A549 (cell line): ENCODE results near the gene SLC6A4. TPM values are rescaled to one million over a fixed set of nuclear protein-coding genes. Genes with fewer than 3 reads are reported as not detected.
"Not testable (repeated sequence)": the region's sequence is repeated elsewhere in the genome, so short reads cannot be mapped to it uniquely, and the experiment has no call there.

ENCODE experiments used
- ATAC-seq, 2 experiments: fragments of 200-7000 bp in 1 of 2; fragments of >200 bp in 1 of 2; cut with Nextera tagmentation in 1 of 2; cut with Tn5 transposase in 1 of 2; 3 replicates each; pipeline versions ENCODE4 v1.8.0 to v1.9.1; 2018 to 2020; ENCODE audit warnings: mild to moderate bottlenecking in 1 of 2, moderate library complexity in 1 of 2
- CTCF ChIA-PET: fragments of 300-600 bp; sonication (Branson Sonifier 250); formaldehyde crosslinking; extraction: SDS; loops from one replicate; lab custom pipeline; 2021; ENCODE audit warnings: antibody characterized with exemption, inconsistent platforms; lab: Yijun Ruan, JAX
- POLR2A ChIA-PET: fragments of 350-600 bp; formaldehyde crosslinking; extraction: SDS; loops from one replicate; lab custom pipeline; 2021; ENCODE audit warnings: antibody characterized with exemption, inconsistent platforms; lab: Yijun Ruan, JAX
- DNase-seq, 2 experiments: peaks; one replicate each; pipeline versions ENCODE4 v3.0.0 to v3.0.0-alpha.2; 2011 to 2016; ENCODE audit warnings: low read depth in 1 of 2, low spot score in 1 of 2
- FAIRE-seq: peaks from 2 replicates; lab custom pipeline; 2011; peaks lifted over from hg19 to GRCh38; lab: Jason Lieb, UNC
- H3K27ac ChIP-seq, 2 experiments: fragments of >200 bp; sonication (Bioruptor Twin); formaldehyde crosslinking; 3 replicates each; pipeline ENCODE4 v1.5.1; 2016 to 2017
- H3K4me1 ChIP-seq: fragments of >200 bp; sonication (Bioruptor Twin); formaldehyde crosslinking; 3 replicates; pipeline ENCODE4 v1.6.1; 2016
- H3K4me2 ChIP-seq: fragments of >200 bp; sonication (Bioruptor Twin); formaldehyde crosslinking; 3 replicates; pipeline ENCODE4 v1.6.1; 2016
- H3K4me3 ChIP-seq: fragments of >200 bp; sonication (Bioruptor Twin); formaldehyde crosslinking; 3 replicates; pipeline ENCODE4 v1.5.1; 2016
- H3K9me3 ChIP-seq: fragments of >200 bp; sonication (Bioruptor Twin); formaldehyde crosslinking; 3 replicates; pipeline ENCODE4 v1.6.1; 2016
- CEBPB ChIP-seq, 2 experiments: fragments of >200 bp in 1 of 2; sonication (Bioruptor Twin) in 1 of 2; formaldehyde crosslinking in 1 of 2; IDR thresholded peaks; 2 replicates each; pipeline ENCODE4 v1.6.1; 2012 to 2016
- CHD2 ChIP-seq: fragments of 150-350 bp; IDR thresholded peaks from 2 replicates; pipeline ENCODE4 v1.6.1; 2014; ENCODE audit warnings: low read length; ENCODE audit not compliant: partially characterized antibody
- EHF ChIP-seq: fragments of 250-450 bp; sonication (Bioruptor Pico); IDR thresholded peaks from 2 replicates; pipeline ENCODE4 v1.5.0; 2020; ENCODE audit warnings: mild to moderate bottlenecking
- FOXS1 ChIP-seq: fragments of 250-450 bp; sonication (Bioruptor Pico); IDR thresholded peaks from 2 replicates; pipeline ENCODE4 v1.5.0; 2020; ENCODE audit warnings: mild to moderate bottlenecking, moderate library complexity
- HDAC2 ChIP-seq: fragments of 200-600 bp; sonication (generic); IDR thresholded peaks from 2 replicates; pipeline ENCODE4 v1.6.1; 2016
- HOXA7 ChIP-seq: fragments of 250-450 bp; sonication (Bioruptor Pico); IDR thresholded peaks from 2 replicates; pipeline ENCODE4 v1.5.0; 2020; ENCODE audit warnings: mild to moderate bottlenecking, moderate library complexity
- JUN ChIP-seq, 2 experiments: fragments of >200 bp; sonication (Bioruptor Twin); formaldehyde crosslinking; IDR thresholded peaks; 2 replicates in 1 of 2; 3 replicates in 1 of 2; pipeline ENCODE4 v1.6.1; 2016 to 2017
- JUNB ChIP-seq: fragments of >200 bp; sonication (Bioruptor Twin); formaldehyde crosslinking; IDR thresholded peaks from 2 replicates; pipeline ENCODE4 v1.6.1; 2016
- KDM5A ChIP-seq: fragments of 200-600 bp; sonication (generic); IDR thresholded peaks from 2 replicates; pipeline ENCODE4 v1.6.1; 2016; ENCODE audit warnings: antibody characterized with exemption, mild to moderate bottlenecking
- POLR2A ChIP-seq: IDR thresholded peaks from 2 replicates; pipeline ENCODE4 v1.6.1; 2012; ENCODE audit warnings: mild to moderate bottlenecking, low read length
- RFX5 ChIP-seq: fragments of 450-650 bp; IDR thresholded peaks from 2 replicates; pipeline ENCODE4 v1.7.1; 2014; ENCODE audit warnings: antibody characterized with exemption, mild to moderate bottlenecking, moderate library complexity
- RNF2 ChIP-seq: fragments of 200-600 bp; sonication (generic); IDR thresholded peaks from 2 replicates; pipeline ENCODE4 v1.6.1; 2016; ENCODE audit warnings: low read depth, mild to moderate bottlenecking, antibody characterized with exemption, moderate library complexity, borderline replicate concordance
- TP53 ChIP-seq: fragments of 250-450 bp; sonication (Bioruptor Pico); IDR thresholded peaks from 2 replicates; pipeline ENCODE4 v1.5.0; 2021; ENCODE audit warnings: mild to moderate bottlenecking, moderate library complexity
- WGBS: methylation state at CpG from one replicate; pipeline ENCODE4 v1.1.6; 2017; ENCODE audit errors: missing lambda C conversion rate; 5-methylcytosine and 5-hydroxymethylcytosine counted together
- polyA plus RNA-seq, 4 experiments: library from polyadenylated mRNA; depleted of rRNA in 3 of 4; stranded (reverse); fragments of >200 nt; fragmentation: RNase III in 1 of 4; extraction: RNeasy Plus Mini Kit Qiagen cat#74134 plus additional on column Dnase treatment in 1 of 4; gene quantifications; 2 replicates in 3 of 4; 3 replicates in 1 of 4; pipeline ENCODE4 v1.2.3, GENCODE V29; 2011 to 2017
- small RNA-seq, 6 experiments: library from RNA; depleted of rRNA; stranded (forward); fragments of <200 nt; gene quantifications; one replicate each; pipeline ENCODE3, GENCODE V24; 2012
- TF ChIP-seq, protein P1 (sequence below): fragments of 150-350 bp; IDR thresholded peaks from 2 replicates; pipeline ENCODE4 v1.6.1; 2014; ENCODE audit warnings: low read depth, mild to moderate bottlenecking, low read length
- TF ChIP-seq, protein P2 (sequence below): IDR thresholded peaks from 2 replicates; pipeline ENCODE4 v1.6.1; 2012
- TF ChIP-seq, protein P3 (sequence below): fragments of >200 bp; sonication (Bioruptor Twin); formaldehyde crosslinking; IDR thresholded peaks from 2 replicates; pipeline ENCODE4 v1.6.1; 2016
- TF ChIP-seq, protein P4 (sequence below): fragments of >200 bp; sonication (Bioruptor Twin); formaldehyde crosslinking; IDR thresholded peaks from 3 replicates; pipeline ENCODE4 v1.5.1; 2016
- TF ChIP-seq, protein P5 (sequence below): IDR thresholded peaks from 2 replicates; pipeline ENCODE4 v1.6.1; 2012; ENCODE audit warnings: low read depth, borderline replicate concordance
- TF ChIP-seq, protein P6 (sequence below): fragments of 450-650 bp; IDR thresholded peaks from 2 replicates; pipeline ENCODE4 v1.6.1; 2014; ENCODE audit warnings: antibody characterized with exemption

SLC6A4 gene
- polyA plus RNA-seq, 2 of the 4 experiments (the other 2 are of a cell fraction) = 0.12 TPM; not detected in 1

DNA sequence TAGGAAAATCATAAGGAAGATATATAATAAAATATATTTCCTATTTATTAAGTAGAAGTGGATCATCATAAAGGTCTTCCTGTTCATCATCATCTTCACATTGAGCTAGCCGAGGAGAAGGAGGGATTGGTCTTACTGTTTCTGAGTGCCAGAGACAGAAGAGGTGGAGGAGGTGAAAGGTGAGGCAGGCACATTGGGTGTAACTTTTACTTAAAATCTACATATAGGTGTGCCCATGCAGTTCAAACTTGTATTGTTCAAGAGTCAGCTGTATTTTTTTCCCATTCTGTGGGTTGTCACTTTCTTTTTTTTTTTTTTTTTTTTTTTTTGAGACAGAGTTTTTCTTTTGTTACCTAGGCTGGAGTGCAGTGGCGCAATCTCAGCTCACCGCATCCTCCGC is 84.0 kb downstream of the SLC6A4 start:
- 99% methylated on average over 4 of the region's 4 CpGs for WGBS
- Histone ChIP-seq H3K4me3 (no peak overlapping the region), H3K9me3 (no peaks in the 10 kb centered on the region), H3K27ac (no peak overlapping the region), H3K4me1 (peaks cover 7% of the 10 kb centered on the region), H3K4me2 (no peak overlapping the region)
- no peak for ATAC-seq
- TF ChIP-seq, protein P1, sequence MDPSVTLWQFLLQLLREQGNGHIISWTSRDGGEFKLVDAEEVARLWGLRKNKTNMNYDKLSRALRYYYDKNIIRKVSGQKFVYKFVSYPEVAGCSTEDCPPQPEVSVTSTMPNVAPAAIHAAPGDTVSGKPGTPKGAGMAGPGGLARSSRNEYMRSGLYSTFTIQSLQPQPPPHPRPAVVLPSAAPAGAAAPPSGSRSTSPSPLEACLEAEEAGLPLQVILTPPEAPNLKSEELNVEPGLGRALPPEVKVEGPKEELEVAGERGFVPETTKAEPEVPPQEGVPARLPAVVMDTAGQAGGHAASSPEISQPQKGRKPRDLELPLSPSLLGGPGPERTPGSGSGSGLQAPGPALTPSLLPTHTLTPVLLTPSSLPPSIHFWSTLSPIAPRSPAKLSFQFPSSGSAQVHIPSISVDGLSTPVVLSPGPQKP = no peak
- TF ChIP-seq, protein P2, sequence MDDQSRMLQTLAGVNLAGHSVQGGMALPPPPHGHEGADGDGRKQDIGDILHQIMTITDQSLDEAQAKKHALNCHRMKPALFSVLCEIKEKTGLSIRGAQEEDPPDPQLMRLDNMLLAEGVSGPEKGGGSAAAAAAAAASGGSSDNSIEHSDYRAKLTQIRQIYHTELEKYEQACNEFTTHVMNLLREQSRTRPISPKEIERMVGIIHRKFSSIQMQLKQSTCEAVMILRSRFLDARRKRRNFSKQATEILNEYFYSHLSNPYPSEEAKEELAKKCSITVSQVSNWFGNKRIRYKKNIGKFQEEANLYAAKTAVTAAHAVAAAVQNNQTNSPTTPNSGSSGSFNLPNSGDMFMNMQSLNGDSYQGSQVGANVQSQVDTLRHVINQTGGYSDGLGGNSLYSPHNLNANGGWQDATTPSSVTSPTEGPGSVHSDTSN = no peak
- TF ChIP-seq, protein P3, sequence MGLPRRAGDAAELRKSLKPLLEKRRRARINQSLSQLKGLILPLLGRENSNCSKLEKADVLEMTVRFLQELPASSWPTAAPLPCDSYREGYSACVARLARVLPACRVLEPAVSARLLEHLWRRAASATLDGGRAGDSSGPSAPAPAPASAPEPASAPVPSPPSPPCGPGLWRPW = no peak
- no peak for TF ChIP-seq TP53 (CRISPR knock-in tag)
- TF ChIP-seq CEBPB (IDR thresholded peaks at IDR 0.05) = no peak
- TF ChIP-seq HDAC2 = no peak
- TF ChIP-seq JUN (IDR thresholded peaks at IDR 0.05) = no peak
- TF ChIP-seq RNF2 = no peak
- TF ChIP-seq HOXA7 (CRISPR knock-in tag) = no peak
- TF ChIP-seq, protein P4, sequence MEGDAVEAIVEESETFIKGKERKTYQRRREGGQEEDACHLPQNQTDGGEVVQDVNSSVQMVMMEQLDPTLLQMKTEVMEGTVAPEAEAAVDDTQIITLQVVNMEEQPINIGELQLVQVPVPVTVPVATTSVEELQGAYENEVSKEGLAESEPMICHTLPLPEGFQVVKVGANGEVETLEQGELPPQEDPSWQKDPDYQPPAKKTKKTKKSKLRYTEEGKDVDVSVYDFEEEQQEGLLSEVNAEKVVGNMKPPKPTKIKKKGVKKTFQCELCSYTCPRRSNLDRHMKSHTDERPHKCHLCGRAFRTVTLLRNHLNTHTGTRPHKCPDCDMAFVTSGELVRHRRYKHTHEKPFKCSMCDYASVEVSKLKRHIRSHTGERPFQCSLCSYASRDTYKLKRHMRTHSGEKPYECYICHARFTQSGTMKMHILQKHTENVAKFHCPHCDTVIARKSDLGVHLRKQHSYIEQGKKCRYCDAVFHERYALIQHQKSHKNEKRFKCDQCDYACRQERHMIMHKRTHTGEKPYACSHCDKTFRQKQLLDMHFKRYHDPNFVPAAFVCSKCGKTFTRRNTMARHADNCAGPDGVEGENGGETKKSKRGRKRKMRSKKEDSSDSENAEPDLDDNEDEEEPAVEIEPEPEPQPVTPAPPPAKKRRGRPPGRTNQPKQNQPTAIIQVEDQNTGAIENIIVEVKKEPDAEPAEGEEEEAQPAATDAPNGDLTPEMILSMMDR = no peak
- no peak for TF ChIP-seq FOXS1
- TF ChIP-seq, protein P5, sequence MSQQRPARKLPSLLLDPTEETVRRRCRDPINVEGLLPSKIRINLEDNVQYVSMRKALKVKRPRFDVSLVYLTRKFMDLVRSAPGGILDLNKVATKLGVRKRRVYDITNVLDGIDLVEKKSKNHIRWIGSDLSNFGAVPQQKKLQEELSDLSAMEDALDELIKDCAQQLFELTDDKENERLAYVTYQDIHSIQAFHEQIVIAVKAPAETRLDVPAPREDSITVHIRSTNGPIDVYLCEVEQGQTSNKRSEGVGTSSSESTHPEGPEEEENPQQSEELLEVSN = no peak
- ChIA-PET CTCF (interaction anchor here (0.7 to 2.4 kb wide), 5 partner anchors 16 to 188 kb away, joined by 3 to 12 read pairs (median 7); no protein-coding TSS in a partner anchor), POLR2A (interaction anchor here (0.6 kb wide), 2 partner anchors 512 to 619 kb away, joined by 3 to 6 read pairs; no protein-coding TSS in a partner anchor)
- FAIRE-seq = no peak
- DNase-seq = no peak

DNA sequence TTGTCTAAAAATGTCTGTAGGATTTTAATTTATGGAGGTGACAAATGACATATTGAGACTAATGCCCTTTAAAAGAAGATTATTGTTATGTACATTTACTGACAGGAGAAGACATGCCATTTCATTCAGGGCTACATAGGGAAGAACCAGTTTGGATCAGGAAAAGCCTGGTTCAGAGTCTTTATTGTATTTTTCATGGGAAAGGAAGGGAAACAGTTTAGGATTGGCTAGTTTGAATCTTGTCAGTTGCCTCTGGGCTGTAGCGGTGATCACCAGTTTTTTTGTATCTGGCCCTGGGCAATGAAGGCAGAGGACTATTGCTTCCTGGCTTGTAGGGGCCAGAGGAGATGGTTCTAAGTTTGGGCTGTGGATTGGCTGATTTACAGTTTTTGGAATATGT is 87.1 kb downstream of the SLC6A4 start:
- Histone ChIP-seq H3K4me3 (no peak overlapping the region), H3K9me3 (no peaks in the 10 kb centered on the region), H3K4me1 (peaks cover 7% of the 10 kb centered on the region), H3K27ac (no peak overlapping the region), H3K4me2 (no peak overlapping the region)
- POLR2A ChIA-PET = no interaction called here
- FAIRE-seq (no peak), ATAC-seq (no peak; a peak in 1 of 6 replicates), DNase-seq (no peak)
- CTCF ChIA-PET = interaction anchor here (0.6 to 4.8 kb wide), 3 partner anchors 13 to 1374 kb away, joined by 3 to 24 read pairs (median 8); no protein-coding TSS in a partner anchor
- 96% methylated on average over 1 of the region's 1 CpG for WGBS
- no peak for TF ChIP-seq KDM5A
- TF ChIP-seq JUNB = no peak
- no peak for TF ChIP-seq POLR2A
- no peak for TF ChIP-seq CHD2
- TF ChIP-seq, protein P6, sequence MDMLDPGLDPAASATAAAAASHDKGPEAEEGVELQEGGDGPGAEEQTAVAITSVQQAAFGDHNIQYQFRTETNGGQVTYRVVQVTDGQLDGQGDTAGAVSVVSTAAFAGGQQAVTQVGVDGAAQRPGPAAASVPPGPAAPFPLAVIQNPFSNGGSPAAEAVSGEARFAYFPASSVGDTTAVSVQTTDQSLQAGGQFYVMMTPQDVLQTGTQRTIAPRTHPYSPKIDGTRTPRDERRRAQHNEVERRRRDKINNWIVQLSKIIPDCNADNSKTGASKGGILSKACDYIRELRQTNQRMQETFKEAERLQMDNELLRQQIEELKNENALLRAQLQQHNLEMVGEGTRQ = no peak
- TF ChIP-seq RFX5 = no peak
- TF ChIP-seq EHF (CRISPR knock-in tag) = no peak

DNA sequence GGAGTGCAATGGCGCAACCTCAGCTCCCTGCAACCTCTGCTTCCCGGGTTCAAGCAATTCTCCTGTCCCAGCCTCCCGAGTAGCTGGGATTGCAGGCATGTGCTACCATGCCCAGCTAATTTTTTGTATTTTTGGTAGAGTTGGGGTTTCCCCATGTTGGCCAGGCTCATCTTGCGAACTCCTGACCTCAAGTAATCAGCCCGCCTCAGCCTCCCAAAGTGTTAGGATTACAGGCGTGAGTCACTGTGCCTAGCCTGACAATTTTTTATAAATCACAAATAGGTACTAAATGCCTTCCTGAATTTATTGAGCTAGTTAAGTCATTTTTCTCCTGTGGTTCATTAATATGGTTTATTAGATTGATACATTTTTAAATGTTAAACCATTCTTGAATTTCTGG is 87.6 kb downstream of the SLC6A4 start:
- H3K4me3 ChIP-seq, FAIRE-seq, H3K4me1 ChIP-seq, DNase-seq, H3K27ac ChIP-seq, ATAC-seq, H3K4me2 ChIP-seq, H3K9me3 ChIP-seq: not testable (repeated sequence)
- CTCF ChIA-PET = interaction anchor here (0.6 to 4.8 kb wide), 6 partner anchors 14 to 1374 kb away, joined by 3 to 24 read pairs (median 4); no protein-coding TSS in a partner anchor
- POLR2A ChIA-PET = interaction anchor here (0.8 kb wide), 1 partner anchor 31 kb away, joined by 3 read pairs; the partner anchor contains the start of gene NSRP1
- WGBS = 92% methylated on average over 6 of the region's 6 CpGs

Small RNA genes within 50 kb of the gene (small RNA-seq; reads per million reads assigned to genes)
- 5.7 to 56.3 (median 14.2) reads per million in 6 experiments for gene RF00154

Other genes with a start within 250 kb of the SLC6A4 start
- gene NSRP1, start 118.9 kb downstream of the SLC6A4 start, polyA plus RNA-seq (2011; rRNA removed) = 25.2 and 30.9 TPM in 2 replicates
- gene NSRP1, start 118.9 kb downstream of the SLC6A4 start, polyA plus RNA-seq (2017; fragmentation: RNase III; extraction: RNeasy Plus Mini Kit Qiagen cat#74134 plus additional on column Dnase treatment) = 39.6 to 41.1 TPM (median 39.6 TPM) in 3 replicates
- gene BLMH, start 56.2 kb upstream of the SLC6A4 start, polyA plus RNA-seq (2011; rRNA removed) = 36.4 and 38.5 TPM in 2 replicates
- gene BLMH, start 56.2 kb upstream of the SLC6A4 start, polyA plus RNA-seq (2017; fragmentation: RNase III; extraction: RNeasy Plus Mini Kit Qiagen cat#74134 plus additional on column Dnase treatment) = 61.5 to 66.4 TPM (median 62.7 TPM) in 3 replicates
- gene TMIGD1, start 98.4 kb upstream of the SLC6A4 start, polyA plus RNA-seq (2011; rRNA removed) = not detected in 2 replicates
- gene TMIGD1, start 98.4 kb upstream of the SLC6A4 start, polyA plus RNA-seq (2017; fragmentation: RNase III; extraction: RNeasy Plus Mini Kit Qiagen cat#74134 plus additional on column Dnase treatment) = not detected in 3 replicates
- 83.3 and 97.2 TPM in 2 replicates for gene CPD, start 143.2 kb upstream of the SLC6A4 start, polyA plus RNA-seq (2011; rRNA removed)
- gene CPD, start 143.2 kb upstream of the SLC6A4 start, polyA plus RNA-seq (2017; fragmentation: RNase III; extraction: RNeasy Plus Mini Kit Qiagen cat#74134 plus additional on column Dnase treatment) = 22.4 to 27.7 TPM (median 26.9 TPM) in 3 replicates
- gene GOSR1, start 241.7 kb upstream of the SLC6A4 start, polyA plus RNA-seq (2011; rRNA removed) = 46.1 and 49.6 TPM in 2 replicates
- 45.1 to 55.4 TPM (median 48.8 TPM) in 3 replicates for gene GOSR1, start 241.7 kb upstream of the SLC6A4 start, polyA plus RNA-seq (2017; fragmentation: RNase III; extraction: RNeasy Plus Mini Kit Qiagen cat#74134 plus additional on column Dnase treatment)